Measurements from ENCODE around the gene CAPN6.

DNA sequence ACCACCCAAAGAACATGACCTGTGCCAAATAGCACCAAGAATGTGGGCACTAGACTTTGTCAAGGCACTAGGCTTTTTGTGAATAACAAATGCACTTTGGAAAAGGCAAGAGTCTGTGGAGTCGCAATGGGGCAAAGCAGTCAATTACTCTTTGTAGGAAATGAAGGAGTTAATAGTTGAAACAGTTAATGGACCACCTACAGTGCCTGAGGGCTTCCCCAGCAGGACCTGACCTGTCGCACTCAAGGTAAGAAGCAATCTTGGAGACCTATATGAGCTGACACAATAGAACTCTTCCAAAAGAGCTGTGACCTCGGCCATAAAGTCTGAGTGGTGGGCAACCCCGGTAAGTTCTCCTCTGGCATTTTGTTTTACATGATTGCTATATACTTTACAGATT, 49.2 kb upstream of the CAPN6 start:
- TF ChIP-seq, protein P1, sequence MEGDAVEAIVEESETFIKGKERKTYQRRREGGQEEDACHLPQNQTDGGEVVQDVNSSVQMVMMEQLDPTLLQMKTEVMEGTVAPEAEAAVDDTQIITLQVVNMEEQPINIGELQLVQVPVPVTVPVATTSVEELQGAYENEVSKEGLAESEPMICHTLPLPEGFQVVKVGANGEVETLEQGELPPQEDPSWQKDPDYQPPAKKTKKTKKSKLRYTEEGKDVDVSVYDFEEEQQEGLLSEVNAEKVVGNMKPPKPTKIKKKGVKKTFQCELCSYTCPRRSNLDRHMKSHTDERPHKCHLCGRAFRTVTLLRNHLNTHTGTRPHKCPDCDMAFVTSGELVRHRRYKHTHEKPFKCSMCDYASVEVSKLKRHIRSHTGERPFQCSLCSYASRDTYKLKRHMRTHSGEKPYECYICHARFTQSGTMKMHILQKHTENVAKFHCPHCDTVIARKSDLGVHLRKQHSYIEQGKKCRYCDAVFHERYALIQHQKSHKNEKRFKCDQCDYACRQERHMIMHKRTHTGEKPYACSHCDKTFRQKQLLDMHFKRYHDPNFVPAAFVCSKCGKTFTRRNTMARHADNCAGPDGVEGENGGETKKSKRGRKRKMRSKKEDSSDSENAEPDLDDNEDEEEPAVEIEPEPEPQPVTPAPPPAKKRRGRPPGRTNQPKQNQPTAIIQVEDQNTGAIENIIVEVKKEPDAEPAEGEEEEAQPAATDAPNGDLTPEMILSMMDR (IDR thresholded peaks at IDR 0.05), result no peak
- TF ChIP-seq POLR2A (IDR thresholded peaks at IDR 0.05) (no peak), POLR2AphosphoS5 (IDR thresholded peaks at IDR 0.05) (no peak), EP300 (IDR thresholded peaks at IDR 0.05) (no peak)
